Mononuclear cell (primary cell): ENCODE results near the gene LSM3. TPM values are rescaled to one million over a fixed set of nuclear protein-coding genes. Genes with fewer than 3 reads are reported as not detected.
"Not testable (repeated sequence)": the region's sequence is repeated elsewhere in the genome, so short reads cannot be mapped to it uniquely, and the experiment has no call there.

ENCODE experiments used
- H3K27me3 ChIP-seq: 2 replicates; pipeline ENCODE4 v1.6.0; 2011; ENCODE audit warnings: low read length, control low read depth; ENCODE audit not compliant: insufficient read depth
- H3K4me1 ChIP-seq: 2 replicates; pipeline ENCODE4 v1.5.1; 2011; ENCODE audit warnings: mild to moderate bottlenecking, low read length, control low read depth; ENCODE audit not compliant: insufficient read depth
- H3K4me3 ChIP-seq: 2 replicates; pipeline ENCODE4 v1.5.1; 2011; ENCODE audit warnings: mild to moderate bottlenecking, low read length, moderate library complexity
- H3K9me3 ChIP-seq: 2 replicates; pipeline ENCODE4 v1.5.1; 2011; ENCODE audit warnings: low read depth, mild to moderate bottlenecking, control low read depth, low read length
- total RNA-seq: library from RNA; depleted of rRNA; stranded (reverse); fragments of >200 nt; gene quantifications from one replicate; pipeline ENCODE4 v1.2.3, GENCODE V29; 2012

Gene LSM3
- total RNA-seq, 1 donor: 7.1 TPM

DNA sequence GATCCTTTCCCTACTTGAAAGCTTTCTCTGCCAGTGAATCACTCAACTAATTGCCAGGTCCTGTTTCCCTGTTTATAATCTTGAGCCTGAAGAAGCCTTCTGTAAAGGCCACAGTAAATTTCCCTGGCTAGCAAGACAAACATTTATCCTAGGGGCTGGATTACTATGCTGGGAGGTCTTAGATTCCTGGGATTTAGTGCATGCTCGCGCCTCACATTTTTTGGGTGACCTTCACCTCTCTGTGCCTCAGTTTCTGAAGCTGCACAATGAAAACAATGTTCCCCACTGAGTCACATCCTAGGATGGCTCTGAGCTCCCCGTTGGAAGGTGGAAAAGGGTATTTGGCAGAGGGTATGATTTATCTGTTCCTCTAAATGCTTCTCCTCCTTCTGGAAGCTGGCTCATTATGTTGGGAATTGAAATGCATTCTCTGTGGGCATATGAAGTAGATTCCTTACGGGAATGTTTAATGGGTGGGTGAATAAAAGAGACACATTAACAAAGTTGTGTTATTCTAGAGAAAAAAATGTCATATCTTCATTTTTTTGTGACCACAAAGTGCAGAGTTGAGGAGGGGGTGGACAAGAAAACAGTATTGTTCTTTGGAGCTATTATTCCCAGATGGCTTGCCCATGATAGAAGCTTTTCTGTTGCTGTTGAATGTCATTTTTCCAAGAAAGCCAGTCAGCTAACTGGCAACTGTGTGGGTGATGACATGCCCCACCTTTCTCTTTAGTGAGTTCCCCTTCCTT is 32.4 kb downstream of the LSM3 start:
- Histone ChIP-seq H3K4me1 (no peaks in the 10 kb centered on the region), H3K27me3 (no peaks in the 10 kb centered on the region), H3K4me3 (no peak overlapping the region), H3K9me3 (no peaks in the 10 kb centered on the region)

DNA sequence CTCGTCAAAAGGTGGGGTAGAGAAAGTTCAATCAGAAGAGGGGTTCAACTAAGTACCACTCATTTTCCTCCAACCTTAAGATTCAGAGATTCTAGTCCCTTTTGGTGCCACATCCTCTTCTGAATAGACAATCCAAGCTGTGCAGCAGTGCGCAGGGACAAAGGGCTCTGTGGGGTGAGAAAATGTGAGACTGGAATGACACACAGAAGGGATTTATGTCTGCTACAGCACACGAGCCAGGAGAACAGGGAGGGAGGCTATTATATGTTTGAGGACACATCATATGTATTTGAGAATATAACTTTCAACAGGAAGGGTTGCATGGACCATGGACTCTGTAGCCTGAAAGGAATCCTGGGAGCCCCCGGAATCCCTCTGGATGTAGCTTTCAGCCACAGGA is 33.0 kb downstream of the LSM3 start:
- H3K4me1 ChIP-seq: no peaks in the 10 kb centered on the region
- no peak overlapping the region for H3K4me3 ChIP-seq
- no peaks in the 10 kb centered on the region for H3K27me3 ChIP-seq
- no peaks in the 10 kb centered on the region for H3K9me3 ChIP-seq

- Histone ChIP-seq H3K9me3 (no peaks in the 10 kb centered on the region), H3K27me3 (no peaks in the 10 kb centered on the region), H3K4me3 (no peak overlapping the region), H3K4me1 (no peaks in the 10 kb centered on the region)
These were observed 33.4 kb downstream of the LSM3 start for GRCh38 chr3:14212032-14212431.

DNA sequence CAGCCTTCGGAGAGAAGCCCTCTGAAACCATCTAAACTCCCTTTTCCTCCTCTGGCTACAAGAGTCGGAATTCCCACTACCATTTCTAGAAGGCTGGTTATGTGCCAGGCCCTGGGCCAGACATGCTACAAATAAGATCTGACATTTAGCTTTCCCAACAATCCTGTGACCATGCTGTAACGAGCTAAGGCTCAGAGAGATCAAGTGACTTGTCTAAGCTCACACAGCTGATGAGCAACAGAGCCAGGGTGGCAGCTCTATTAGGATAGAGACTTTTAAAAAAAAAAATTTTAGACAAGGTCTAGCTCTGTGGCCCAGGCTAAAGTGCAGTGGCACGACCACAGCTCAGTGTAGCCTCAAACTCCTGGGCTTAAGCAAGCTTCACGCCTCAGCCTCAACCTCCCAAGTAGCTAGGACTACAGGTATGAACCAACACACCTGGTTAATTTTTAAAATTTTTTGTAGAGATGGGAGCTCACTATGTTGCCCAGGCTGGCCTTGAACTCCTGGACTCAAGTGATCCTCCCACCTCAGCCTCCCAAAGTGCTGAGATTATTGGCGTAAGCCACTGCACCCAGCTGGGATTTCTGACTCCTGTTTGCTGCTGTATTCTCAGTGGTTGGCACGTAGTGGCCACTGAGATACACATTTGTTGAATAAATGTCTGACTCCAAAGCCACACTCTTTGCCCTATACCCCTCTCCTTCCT is 34.6 kb downstream of the LSM3 start:
- Histone ChIP-seq H3K27me3 (no peaks in the 10 kb centered on the region), H3K4me3 (no peak overlapping the region), H3K9me3 (no peaks in the 10 kb centered on the region), H3K4me1 (no peaks in the 10 kb centered on the region)

DNA sequence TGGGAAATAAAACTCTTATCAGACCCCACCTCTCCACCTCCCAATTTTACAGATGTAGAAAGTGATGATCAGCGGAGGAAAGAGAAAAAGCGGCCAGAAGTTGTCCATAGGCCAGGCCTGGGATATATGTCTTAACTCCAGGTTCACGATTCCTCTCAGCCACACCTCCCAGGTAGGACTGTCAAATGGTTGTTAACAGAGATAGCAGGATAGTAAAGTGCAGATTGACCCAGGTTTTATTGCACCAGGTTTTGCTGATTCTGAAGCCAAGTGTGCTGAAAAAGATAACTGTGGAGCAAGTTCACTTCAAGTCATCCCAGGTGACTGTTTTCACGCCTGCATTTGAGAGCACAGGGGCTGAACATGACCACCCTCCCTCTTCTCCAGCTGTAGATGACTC is 36.1 kb downstream of the LSM3 start:
- Histone ChIP-seq H3K27me3 (no peaks in the 10 kb centered on the region), H3K4me3 (no peak overlapping the region)

GRCh38 chr3:14216257-14217048 is 37.8 kb downstream of the LSM3 start:
- Histone ChIP-seq H3K4me1 (no peaks in the 10 kb centered on the region), H3K9me3 (peaks cover 8% of the 10 kb centered on the region), H3K4me3 (no peak overlapping the region), H3K27me3 (no peaks in the 10 kb centered on the region)

More for the DNA sequence above, 36.1 kb downstream of the LSM3 start:
- H3K9me3 ChIP-seq: no peaks in the 10 kb centered on the region
- no peaks in the 10 kb centered on the region for H3K4me1 ChIP-seq

GRCh38 chr3:14218355-14218754 is 39.7 kb downstream of the LSM3 start:
- H3K9me3 ChIP-seq: peaks cover 12% of the 10 kb centered on the region
- H3K27me3 ChIP-seq: no peaks in the 10 kb centered on the region
- no peak overlapping the region for H3K4me3 ChIP-seq
- no peaks in the 10 kb centered on the region for H3K4me1 ChIP-seq

DNA sequence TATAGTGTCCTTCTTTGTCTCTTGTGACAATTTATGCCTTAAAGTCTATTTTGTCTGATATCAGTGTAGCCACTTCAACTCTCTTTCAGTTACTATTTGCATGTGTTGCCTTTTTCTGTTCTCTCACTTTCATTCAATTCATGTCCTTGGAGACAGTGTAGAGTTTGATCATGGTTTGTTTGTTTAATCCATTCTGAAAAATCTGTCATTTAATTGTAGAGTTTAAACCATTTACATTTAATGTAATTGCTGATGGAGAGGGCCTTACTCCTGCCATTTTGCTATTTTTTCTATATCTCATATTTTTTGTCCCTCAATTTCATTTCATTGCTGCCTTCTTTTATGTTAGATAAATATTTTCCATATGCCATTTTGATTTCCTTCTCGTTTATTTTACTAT is 42.3 kb downstream of the LSM3 start:
- H3K9me3 ChIP-seq: peaks cover 12% of the 10 kb centered on the region
- no peaks in the 10 kb centered on the region for H3K27me3 ChIP-seq
- H3K4me1 ChIP-seq: no peaks in the 10 kb centered on the region
- no peak overlapping the region for H3K4me3 ChIP-seq

DNA sequence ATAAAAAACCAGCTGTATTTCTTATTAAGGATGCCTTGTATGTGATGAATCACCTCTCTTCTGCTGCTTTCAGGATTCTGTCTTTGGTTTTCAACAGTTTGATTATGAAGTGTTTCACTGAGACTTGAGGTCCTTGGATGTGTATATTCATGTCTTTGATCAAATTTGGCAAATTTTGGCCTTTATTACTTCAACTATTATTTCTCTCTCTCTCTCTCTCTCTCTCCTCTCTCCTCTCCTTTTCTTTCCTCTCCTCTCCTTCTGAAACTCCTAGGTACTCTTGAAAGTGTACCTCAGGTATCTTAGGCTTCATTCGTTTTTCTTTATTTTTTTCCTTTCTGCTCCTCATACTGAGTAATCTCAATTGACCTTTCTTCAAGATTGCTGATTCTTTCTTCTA is 43.3 kb downstream of the LSM3 start:
- no peak overlapping the region for H3K4me3 ChIP-seq
- H3K27me3 ChIP-seq: no peaks in the 10 kb centered on the region
- peaks cover 12% of the 10 kb centered on the region for H3K9me3 ChIP-seq
- H3K4me1 ChIP-seq: no peaks in the 10 kb centered on the region

- Histone ChIP-seq H3K9me3 (peaks cover 12% of the 10 kb centered on the region), H3K4me3 (no peak overlapping the region), H3K4me1 (no peaks in the 10 kb centered on the region), H3K27me3 (no peaks in the 10 kb centered on the region)
These were observed 43.8 kb downstream of the LSM3 start for GRCh38 chr3:14222457-14222856.

DNA sequence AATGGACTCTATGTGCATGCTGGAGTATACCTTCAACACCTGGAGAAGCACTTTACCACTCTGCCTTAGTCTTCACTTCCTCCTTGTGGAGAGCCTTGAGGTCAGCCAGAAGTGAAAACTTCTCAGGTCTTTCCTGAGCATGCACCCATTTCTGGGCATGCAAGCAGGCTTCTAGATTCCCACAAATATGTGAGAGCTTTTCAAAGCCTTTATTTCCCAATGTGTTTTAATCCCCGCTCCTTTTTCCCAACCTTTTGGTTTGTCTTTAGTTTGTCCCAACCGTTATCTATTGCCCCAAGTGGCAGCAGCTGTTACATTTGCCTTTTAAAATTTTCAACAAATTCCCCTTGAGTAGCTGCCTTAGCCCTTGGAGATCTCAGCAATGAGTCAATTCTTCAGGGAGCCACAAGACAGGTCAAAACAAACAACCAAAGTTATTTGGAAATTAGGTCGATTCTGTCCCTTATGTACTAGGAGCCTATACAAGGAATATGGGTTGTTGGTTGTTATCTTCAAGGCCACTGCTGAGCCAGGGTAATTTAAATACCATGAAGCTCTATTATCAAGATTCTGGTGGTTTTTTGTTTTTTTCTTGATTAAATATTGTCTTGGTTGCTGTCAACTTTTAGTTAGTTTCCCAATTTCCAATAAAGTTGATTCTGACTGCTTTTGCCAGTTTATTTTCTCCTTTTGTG is 44.4 kb downstream of the LSM3 start:
- H3K4me1 ChIP-seq: no peaks in the 10 kb centered on the region
- no peaks in the 10 kb centered on the region for H3K27me3 ChIP-seq
- H3K4me3 ChIP-seq: no peak overlapping the region
- H3K9me3 ChIP-seq: peaks cover 12% of the 10 kb centered on the region

DNA sequence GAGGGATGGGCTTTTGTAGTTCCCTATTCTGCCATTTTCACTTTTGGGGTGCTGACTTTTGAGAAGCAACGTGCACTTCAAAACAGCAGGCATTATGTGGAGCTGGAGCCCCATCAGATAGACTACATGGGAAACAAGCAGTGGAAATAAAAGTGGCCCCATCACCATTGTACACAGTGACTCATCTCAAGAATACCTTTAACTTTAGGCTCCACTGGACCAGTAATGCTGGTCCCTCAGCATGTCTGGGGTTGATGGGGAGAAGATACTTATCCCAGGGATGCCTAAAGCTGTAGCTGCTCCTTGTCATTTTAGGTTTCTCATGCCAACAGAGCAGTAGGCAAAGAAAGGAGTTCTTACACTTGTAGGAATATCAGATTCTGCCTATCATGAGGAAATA is 45.0 kb downstream of the LSM3 start:
- Histone ChIP-seq H3K4me1 (no peaks in the 10 kb centered on the region), H3K27me3 (no peaks in the 10 kb centered on the region), H3K4me3 (no peak overlapping the region), H3K9me3 (peaks cover 12% of the 10 kb centered on the region)

- Histone ChIP-seq H3K27me3 (no peaks in the 10 kb centered on the region), H3K9me3 (peaks cover 11% of the 10 kb centered on the region), H3K4me1 (no peaks in the 10 kb centered on the region), H3K4me3 (no peak overlapping the region)
These were observed 46.3 kb downstream of the LSM3 start for GRCh38 chr3:14224895-14225294.

- Histone ChIP-seq H3K9me3 (peaks cover 7% of the 10 kb centered on the region), H3K4me3 (no peak overlapping the region), H3K27me3 (no peaks in the 10 kb centered on the region), H3K4me1 (no peaks in the 10 kb centered on the region)
These were observed 46.8 kb downstream of the LSM3 start for GRCh38 chr3:14225421-14225820.

DNA sequence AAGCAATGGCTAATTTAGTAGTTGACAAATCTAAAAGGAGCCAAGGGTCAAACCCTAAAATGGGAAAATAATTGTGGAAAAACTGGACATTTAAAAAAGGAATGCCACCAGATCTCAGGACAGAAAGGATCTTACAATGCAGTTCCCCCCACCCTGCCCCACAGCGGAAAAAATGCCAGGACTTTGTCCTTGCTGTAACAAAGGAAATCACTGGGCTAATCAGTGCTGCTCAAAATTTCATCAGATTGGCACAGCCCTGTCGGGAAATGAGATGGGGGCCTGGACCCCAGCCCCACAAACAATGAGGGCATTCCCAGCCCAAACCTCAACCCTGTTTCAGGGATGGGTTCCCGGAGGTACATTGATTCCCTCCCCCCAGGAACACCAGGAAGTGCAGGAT is 47.7 kb downstream of the LSM3 start:
- H3K4me1 ChIP-seq, H3K9me3 ChIP-seq, H3K4me3 ChIP-seq, H3K27me3 ChIP-seq: not testable (repeated sequence)
